Neuron (in vitro differentiated cells): Measurements from ENCODE around the gene SUPV3L1.
"Not testable (repeated sequence)": the region's sequence is repeated elsewhere in the genome, so short reads cannot be mapped to it uniquely, and the experiment has no call there.

Experiments used
- H2AFZ ChIP-seq: one replicate; pipeline ENCODE4 v1.6.1; 2013; ENCODE audit warnings: low read depth, mild to moderate bottlenecking, inconsistent platforms, low read length, moderate library complexity
- H3K27me3 ChIP-seq: one replicate; pipeline ENCODE4 v1.6.1; 2013; ENCODE audit warnings: low read length; ENCODE audit not compliant: insufficient read depth
- H3K36me3 ChIP-seq: one replicate; pipeline ENCODE4 v1.6.1; 2013; ENCODE audit warnings: low read length; ENCODE audit not compliant: insufficient read depth
- H3K4me1 ChIP-seq: one replicate; pipeline ENCODE4 v1.6.1; 2013; ENCODE audit warnings: low read length; ENCODE audit not compliant: insufficient read depth
- H3K4me3 ChIP-seq: 2 replicates; pipeline ENCODE4 v1.5.1; 2013; ENCODE audit warnings: mild to moderate bottlenecking, low read length, moderate library complexity
- H3K9me3 ChIP-seq: one replicate; pipeline ENCODE4 v1.6.1; 2013; ENCODE audit warnings: low read length

The SUPV3L1 gene

DNA sequence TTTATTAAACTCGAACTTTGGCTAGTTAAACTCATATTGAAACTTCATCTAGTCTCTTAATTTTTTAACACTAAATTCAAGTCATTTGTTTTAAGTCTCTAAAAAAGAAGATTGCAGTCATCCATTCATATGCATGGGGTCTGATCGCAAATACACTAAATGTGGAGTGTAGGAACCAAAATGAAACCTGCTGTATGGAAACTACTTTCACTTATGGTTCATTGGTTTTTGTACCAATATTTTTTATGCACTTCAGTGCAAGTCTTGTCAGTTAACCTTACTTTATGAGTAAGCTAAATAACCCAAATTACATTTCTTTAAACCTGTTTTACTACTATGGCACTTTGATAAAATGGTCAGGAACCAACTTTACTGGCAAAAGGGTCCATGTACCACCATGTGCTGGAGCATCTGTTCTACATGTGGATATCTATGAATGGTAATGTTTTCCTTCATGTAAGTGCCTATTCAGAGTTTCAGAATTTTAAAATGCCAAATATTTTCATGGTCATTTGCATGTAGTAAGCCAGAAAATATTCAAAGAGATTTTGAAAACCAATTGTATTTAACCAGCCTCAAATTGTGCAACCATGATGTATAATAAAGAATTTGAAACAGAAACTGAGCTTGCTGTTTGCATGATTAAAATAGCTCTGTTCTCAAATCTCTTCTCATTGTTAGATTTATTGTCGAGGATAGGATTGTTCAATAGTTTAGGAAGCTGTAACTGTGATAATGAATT lies 7.6 kb upstream of the SUPV3L1 start:
- Histone ChIP-seq H3K4me3 (no peak overlapping the region), H3K4me1 (no peaks in the 10 kb centered on the region), H2AFZ (no peak overlapping the region), H3K36me3 (peaks cover 52% of the 10 kb centered on the region), H3K27me3 (no peaks in the 10 kb centered on the region), H3K9me3 (no peaks in the 10 kb centered on the region)

DNA sequence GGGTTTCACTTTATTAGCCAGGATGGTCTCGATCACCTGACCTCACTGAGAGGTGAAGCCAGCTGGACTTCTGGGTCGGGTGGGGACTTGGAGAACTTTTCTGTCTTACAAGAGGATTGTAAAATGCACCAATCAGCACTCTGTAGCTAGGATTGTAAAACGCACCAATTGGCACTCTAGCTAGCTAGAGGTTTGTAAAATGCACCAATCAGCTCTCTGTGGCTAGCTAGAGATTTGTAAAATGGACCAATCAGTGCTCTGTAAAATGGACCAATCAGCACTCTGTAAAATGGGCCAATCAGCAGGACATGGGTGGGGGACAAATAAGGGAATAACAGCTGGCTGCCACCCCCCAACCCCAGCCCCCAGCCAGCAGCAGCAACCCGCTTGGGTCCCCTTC lies 4.7 kb upstream of the SUPV3L1 start:
- H3K36me3 ChIP-seq, result peaks cover 27% of the 10 kb centered on the region
- not testable (repeated sequence) for H3K27me3 ChIP-seq, H2AFZ ChIP-seq, H3K4me1 ChIP-seq, H3K4me3 ChIP-seq, H3K9me3 ChIP-seq

DNA sequence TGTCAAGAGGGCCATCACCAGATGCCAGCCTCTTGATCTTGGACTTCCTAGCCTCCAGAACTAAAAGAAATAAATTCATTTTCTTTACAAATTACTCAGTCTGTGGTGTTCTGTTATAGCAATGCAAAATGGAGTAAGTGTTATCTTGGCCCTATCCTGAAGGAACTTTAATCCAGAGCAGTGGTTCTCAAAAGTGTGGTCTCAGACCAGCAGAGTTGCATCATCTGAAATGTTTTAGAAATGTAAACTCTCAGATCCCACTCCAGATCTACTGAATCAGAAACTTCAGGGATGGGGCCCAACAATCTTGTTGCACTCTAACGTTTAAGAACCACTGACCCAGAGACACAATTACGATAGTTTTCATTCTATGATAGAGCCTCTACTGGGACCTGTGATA lies 3.2 kb upstream of the SUPV3L1 start:
- Histone ChIP-seq H3K36me3 (peaks cover 13% of the 10 kb centered on the region), H2AFZ (no peak overlapping the region), H3K4me1 (peaks cover 16% of the 10 kb centered on the region), H3K27me3 (no peaks in the 10 kb centered on the region), H3K9me3 (no peaks in the 10 kb centered on the region), H3K4me3 (no peak overlapping the region)

DNA sequence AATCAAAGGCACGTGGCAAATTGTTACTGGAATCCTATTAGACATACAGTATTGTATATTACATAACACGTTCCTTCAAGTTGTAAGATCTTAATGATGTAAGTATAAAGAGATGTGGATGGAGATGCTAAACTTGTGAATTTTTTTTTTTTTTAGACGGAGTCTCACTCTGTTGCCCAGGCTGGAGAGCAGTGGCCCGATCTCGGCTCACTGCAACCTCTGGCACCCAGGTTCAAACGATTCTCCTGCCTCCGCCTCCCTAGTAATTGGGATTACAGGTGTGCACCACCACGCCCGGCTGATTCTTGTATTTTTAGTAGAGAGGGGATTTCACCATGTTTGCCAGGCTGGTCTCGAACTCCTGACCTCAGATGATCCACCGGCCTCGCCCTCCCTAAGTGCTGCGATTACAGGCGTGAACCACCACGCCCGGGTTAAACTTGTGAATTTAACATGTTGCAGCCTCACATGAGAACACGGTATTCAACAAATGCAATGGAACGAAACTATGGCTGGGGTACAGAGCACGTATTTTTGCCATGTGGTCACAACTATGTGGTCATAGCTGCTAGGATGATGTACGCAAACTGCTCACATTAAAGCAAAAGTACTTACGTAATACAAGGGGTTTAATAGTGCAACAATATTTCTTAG lies 818 bp upstream of the SUPV3L1 start:
- Histone ChIP-seq H3K9me3 (no peaks in the 10 kb centered on the region), H3K27me3 (no peaks in the 10 kb centered on the region), H3K36me3 (peaks cover 7% of the 10 kb centered on the region), H3K4me1 (peaks cover 16% of the 10 kb centered on the region), H3K4me3 (peak overlapping the region; percentile 84), H2AFZ (peak overlapping the region; percentile 20)

DNA sequence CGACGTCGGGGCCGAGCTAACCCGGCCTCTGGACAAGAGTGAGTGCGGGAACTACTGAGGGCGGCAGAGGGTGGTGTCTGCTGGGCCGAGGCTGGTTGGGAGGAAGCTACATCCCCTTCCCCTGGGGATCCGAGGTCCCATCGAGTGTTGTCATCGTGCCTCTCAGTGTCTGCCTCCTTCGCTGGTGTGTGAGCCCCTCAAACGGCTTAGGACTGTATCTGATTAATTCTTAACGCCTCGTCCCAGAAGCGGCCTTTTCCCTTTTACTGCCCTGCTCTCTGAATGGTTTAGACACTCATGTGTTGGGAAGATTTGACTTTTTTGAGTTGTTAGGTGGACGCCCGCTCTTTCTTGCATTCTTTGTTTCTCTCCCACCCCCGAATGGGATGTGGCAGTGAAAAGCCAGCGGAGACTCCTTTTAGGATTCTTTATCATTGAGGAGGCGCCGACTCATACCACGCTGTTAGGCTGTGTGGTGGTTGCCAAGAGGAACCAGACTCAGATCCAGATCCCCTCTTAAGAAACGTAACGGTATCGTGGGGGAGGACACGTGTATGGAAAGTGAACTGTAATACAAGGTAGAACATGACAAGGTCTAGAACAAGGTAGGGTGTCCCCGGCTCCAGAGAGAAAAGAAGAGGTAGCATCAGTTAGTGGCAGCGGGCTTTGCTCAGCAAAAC lies 631 bp downstream of the SUPV3L1 start:
- H2AFZ ChIP-seq, result peak overlapping the region; percentile 20
- H3K4me1 ChIP-seq, result peaks cover 16% of the 10 kb centered on the region
- H3K4me3 ChIP-seq, result peak overlapping the region; percentile 84
- no peaks in the 10 kb centered on the region for H3K27me3 ChIP-seq
- no peaks in the 10 kb centered on the region for H3K9me3 ChIP-seq
- peaks cover 7% of the 10 kb centered on the region for H3K36me3 ChIP-seq

DNA sequence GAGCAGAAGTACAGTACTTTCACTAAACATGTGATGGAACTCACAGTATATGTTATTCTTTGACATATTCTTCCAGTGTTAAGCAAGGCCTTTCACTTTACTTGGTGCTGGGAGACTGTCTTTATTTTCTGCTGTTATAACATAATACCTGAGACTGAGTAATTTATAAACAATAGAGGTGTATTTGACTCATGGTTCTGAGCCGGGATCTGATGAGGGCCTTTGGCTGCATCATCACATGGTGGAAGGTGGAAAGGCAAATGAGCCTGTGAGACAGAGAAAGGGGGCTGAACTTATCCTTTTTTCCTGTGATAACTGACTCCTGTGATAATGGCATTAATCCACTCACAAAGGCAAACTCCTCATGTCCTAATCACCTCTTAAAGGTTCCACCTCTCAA lies 1.4 kb downstream of the SUPV3L1 start:
- Histone ChIP-seq H3K27me3 (no peaks in the 10 kb centered on the region), H3K9me3 (no peaks in the 10 kb centered on the region), H3K36me3 (peaks cover 12% of the 10 kb centered on the region), H3K4me3 (peak overlapping the region; percentile 84), H2AFZ (no peak overlapping the region), H3K4me1 (peaks cover 16% of the 10 kb centered on the region)

DNA sequence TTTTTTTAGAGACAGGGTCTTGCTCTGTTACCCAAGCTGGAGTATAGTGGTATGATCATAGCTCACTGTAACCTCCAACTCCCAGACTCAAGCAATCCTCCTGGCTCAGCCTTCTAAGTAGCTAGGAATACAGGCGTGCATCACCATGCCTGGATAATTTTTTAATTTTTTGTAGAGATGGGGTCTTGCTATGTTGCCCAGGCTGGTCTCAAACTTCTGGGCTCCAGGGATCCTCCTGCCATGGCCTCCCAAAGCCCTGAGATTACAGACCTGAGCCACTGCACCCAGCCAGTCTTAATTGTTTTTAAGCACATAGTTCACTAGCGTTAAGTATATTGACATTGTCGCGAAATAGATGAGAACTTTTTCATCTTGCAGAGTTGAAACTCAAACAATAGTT lies 2.0 kb downstream of the SUPV3L1 start:
- no peaks in the 10 kb centered on the region for H3K27me3 ChIP-seq
- H3K9me3 ChIP-seq, result no peaks in the 10 kb centered on the region
- H3K4me1 ChIP-seq, result peaks cover 16% of the 10 kb centered on the region
- H2AFZ ChIP-seq, result no peak overlapping the region
- H3K4me3 ChIP-seq, result no peak overlapping the region
- peaks cover 18% of the 10 kb centered on the region for H3K36me3 ChIP-seq

DNA sequence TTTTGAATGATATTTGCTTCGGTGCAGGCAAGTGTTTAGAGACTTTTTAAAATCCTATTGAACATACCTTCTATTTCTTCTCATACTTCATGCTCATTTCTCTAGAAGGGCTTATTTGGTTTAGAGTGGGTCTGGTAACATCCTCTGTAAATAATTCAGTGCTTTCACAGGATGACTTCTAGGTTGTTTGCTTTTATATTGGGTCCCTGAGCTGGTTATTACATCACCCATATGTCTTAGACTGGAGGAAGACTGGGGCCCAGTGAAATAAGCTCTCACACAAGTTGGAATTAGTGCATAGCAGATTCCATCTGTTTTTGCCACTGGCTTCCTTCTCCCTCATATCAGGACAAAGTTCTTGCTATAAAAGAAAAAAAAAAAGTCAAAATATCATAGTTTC lies 6.5 kb downstream of the SUPV3L1 start:
- H2AFZ ChIP-seq, result no peak overlapping the region
- H3K4me3 ChIP-seq, result no peak overlapping the region
- peaks cover 2% of the 10 kb centered on the region for H3K4me1 ChIP-seq
- H3K9me3 ChIP-seq, result no peaks in the 10 kb centered on the region
- no peaks in the 10 kb centered on the region for H3K27me3 ChIP-seq
- peaks cover 47% of the 10 kb centered on the region for H3K36me3 ChIP-seq

DNA sequence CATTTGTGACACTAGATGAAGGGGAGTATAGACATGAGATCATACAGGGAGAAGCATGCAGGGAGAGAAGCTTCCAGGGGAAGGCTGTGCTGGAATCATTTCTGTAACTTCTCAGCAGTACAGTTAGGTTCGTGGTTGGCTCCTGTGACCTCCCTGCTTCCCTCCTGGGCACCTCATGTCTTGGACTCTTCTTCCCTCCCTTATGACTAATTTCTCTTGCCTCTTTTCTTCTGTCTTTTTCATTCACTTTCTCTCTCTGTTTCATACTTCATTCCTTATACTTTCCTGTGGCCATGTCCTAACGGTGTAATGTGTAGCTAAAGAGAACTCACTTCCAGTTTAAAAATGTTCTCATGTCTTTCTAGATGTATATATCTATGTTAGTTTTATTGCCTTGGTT lies 21.0 kb downstream of the SUPV3L1 start:
- Histone ChIP-seq H3K27me3 (no peaks in the 10 kb centered on the region), H2AFZ (no peak overlapping the region), H3K36me3 (peaks cover 48% of the 10 kb centered on the region)

DNA sequence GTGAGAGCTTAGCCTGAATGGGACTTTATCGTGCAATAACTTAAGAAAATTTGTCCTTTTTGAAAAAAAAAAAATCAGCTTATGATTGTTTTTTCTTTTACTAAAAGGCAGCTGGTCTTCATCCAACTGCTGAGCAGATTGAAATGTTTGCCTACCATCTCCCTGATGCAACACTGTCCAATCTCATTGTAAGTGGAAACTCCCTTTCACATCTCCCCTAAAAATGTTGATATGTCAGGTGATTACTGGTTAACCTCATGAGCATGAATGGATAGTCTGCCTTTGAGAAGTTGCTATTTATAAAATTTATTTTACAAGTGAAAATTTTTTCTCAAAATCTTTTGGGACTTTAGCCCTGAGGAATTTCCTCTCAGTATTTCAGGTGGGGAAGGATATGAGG lies 22.3 kb downstream of the SUPV3L1 start:
- Histone ChIP-seq H3K27me3 (no peaks in the 10 kb centered on the region), H3K4me3 (no peak overlapping the region), H3K4me1 (no peaks in the 10 kb centered on the region), H3K9me3 (no peaks in the 10 kb centered on the region), H3K36me3 (peaks cover 57% of the 10 kb centered on the region), H2AFZ (no peak overlapping the region)

More for the DNA sequence above, 21.0 kb downstream of the SUPV3L1 start:
- Histone ChIP-seq H3K4me3 (no peak overlapping the region), H3K9me3 (no peaks in the 10 kb centered on the region), H3K4me1 (no peaks in the 10 kb centered on the region)

DNA sequence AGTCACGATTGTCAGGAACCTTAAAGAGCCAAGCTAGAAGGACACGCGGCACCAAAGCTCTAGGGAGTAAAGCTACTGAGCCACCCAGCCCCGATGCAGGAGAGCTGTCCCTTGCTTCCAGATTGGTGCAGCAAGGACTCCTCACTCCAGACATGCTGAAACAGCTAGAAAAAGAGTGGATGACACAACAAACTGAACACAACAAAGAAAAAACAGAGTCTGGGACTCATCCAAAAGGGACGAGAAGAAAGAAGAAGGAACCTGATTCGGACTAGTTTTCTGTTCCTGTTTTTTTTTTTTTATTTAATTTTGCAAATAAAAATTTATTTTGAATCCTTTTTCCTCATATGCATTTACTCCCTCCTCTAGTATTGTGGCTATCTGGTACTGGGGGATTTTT lies 28.7 kb downstream of the SUPV3L1 start:
- Histone ChIP-seq H3K9me3 (no peaks in the 10 kb centered on the region), H3K4me3 (no peak overlapping the region), H2AFZ (no peak overlapping the region), H3K27me3 (no peaks in the 10 kb centered on the region), H3K4me1 (peaks cover 10% of the 10 kb centered on the region), H3K36me3 (peaks cover 41% of the 10 kb centered on the region)

DNA sequence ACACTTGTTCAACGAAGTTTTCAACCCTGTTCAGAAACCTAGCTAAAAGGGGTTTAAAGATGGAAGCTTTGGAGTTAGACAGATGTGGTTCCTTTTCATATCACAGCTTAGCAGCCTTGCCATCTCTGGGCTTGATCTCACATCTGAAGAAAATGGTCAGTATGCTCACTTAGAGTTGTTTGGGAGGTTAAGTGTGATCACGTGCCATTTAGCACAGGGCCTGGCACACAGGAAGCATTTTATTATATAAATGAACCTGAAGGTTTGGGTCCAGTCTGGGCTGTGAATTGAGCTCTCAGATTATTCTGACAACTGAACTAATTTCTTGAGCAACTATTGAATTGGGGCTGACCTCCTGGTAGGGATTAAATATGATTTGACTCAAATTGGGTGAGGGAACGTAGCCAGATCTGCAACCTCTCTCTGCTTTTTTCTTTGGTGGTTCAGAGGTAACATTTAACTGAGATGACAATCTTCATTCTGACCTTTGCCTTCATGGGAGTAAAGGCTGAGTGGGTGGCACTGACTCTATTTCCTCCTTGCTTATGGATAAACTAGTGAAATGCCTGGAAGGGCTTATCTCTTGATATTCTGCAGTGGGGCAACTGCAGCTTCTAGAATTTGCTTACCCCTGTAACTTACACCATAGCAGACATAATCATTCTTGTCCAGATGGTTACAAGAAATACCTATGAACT lies 29.9 kb downstream of the SUPV3L1 start:
- H3K9me3 ChIP-seq, result no peaks in the 10 kb centered on the region
- no peaks in the 10 kb centered on the region for H3K27me3 ChIP-seq
- peaks cover 10% of the 10 kb centered on the region for H3K4me1 ChIP-seq
- H2AFZ ChIP-seq, result no peak overlapping the region
- no peak overlapping the region for H3K4me3 ChIP-seq
- H3K36me3 ChIP-seq, result peaks cover 35% of the 10 kb centered on the region

DNA sequence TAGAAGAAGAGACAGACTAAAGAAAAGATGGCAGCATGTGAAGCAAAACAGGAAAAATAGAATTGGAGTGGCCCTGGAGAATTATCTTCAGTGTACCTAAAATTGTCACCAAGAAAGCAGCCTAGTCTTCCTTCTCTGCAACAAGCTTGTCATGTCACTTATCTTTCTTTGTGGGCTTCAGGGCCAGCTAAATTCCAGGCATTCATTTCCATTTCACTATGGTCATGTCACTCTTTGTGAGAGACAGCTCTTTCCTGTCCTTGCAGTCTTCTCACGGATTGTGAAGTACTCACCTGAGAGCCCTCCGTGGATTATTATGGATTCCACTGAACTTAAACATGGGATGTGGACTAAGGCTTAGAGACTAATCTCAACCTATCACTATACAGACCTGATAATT lies 31.1 kb downstream of the SUPV3L1 start:
- H2AFZ ChIP-seq, result no peak overlapping the region
- no peak overlapping the region for H3K4me3 ChIP-seq
- H3K4me1 ChIP-seq, result peaks cover 10% of the 10 kb centered on the region
- H3K27me3 ChIP-seq, result no peaks in the 10 kb centered on the region
- no peaks in the 10 kb centered on the region for H3K9me3 ChIP-seq
- H3K36me3 ChIP-seq, result peaks cover 29% of the 10 kb centered on the region
